ENCODE data around the gene CCL18. TPM values are rescaled to one million over a fixed set of nuclear protein-coding genes. Genes with fewer than 3 reads are reported as not detected.
"Not testable (repeated sequence)": the region's sequence is repeated elsewhere in the genome, so short reads cannot be mapped to it uniquely, and the experiment has no call there.

The CCL18 gene
- total RNA-seq (2021) (not detected in 2 replicates), Bru-seq, nascent RNA (not detected), BruChase-seq, experiment 1, labeled RNA remaining after a 2-hour chase (not detected), BruChase-seq, experiment 2, labeled RNA remaining after a 6-hour chase (not detected)
- long read RNA-seq, result 0 reads

GRCh38 chr17:36063786-36064541, at the start of gene CCL18:
Gene CCL18, plus strand, starts transcription at chr17:36064272. Its CDS starts 71 bp downstream, at chr17:36064343.
- CTCF ChIA-PET, result no interaction called here
- POLR2A ChIA-PET (ENCODE audit: low non-redundant PET), result no interaction called here
- intact Hi-C loops (cut with micrococcal nuclease; ENCODE audit: unreplicated experiment), result no loop called here
- TF ChIP-seq EZH2 (IDR thresholded peaks at IDR 0.05; ENCODE audit: borderline replicate concordance, low read depth, low read length, poor library complexity, severe bottlenecking) (no peak), CTCF (conservative IDR thresholded peaks at IDR 0.05; ENCODE audit: low read depth, low read length) (no peak)
- no peaks in the 10 kb centered on the region for H3K36me3 ChIP-seq (ENCODE audit: insufficient read depth, low read length, poor library complexity, severe bottlenecking)
- H3K4me1 ChIP-seq (ENCODE audit: insufficient read depth, low read length, poor library complexity, severe bottlenecking), result no peaks in the 10 kb centered on the region
- no peaks in the 10 kb centered on the region for H3K9me3 ChIP-seq (ENCODE audit: low read depth, low read length, poor library complexity, severe bottlenecking)
- H3K27ac ChIP-seq (ENCODE audit: low read depth, low read length, poor library complexity, severe bottlenecking), result no peak within 1 kb of the TSS
- no peak for DNase-seq (ENCODE audit: low spot score)
- no peaks in the 10 kb centered on the region for H3K27me3 ChIP-seq (replicated peaks; ENCODE audit: insufficient read depth, low read depth, low read length, poor library complexity)
- H3K4me3 ChIP-seq (ENCODE audit: low read depth, low read length, poor library complexity, severe bottlenecking), result no peak within 1 kb of the TSS
- BruUV-seq (replicated peaks), result no TSS peak

GRCh38 chr17:36014946-36015345, 49.1 kb upstream of the CCL18 start:
- no peak overlapping the region for H3K4me3 ChIP-seq (ENCODE audit: low read depth, low read length, poor library complexity, severe bottlenecking)
- H3K27ac ChIP-seq (ENCODE audit: low read depth, low read length, poor library complexity, severe bottlenecking), result no peak overlapping the region
- H3K36me3 ChIP-seq (ENCODE audit: insufficient read depth, low read length, poor library complexity, severe bottlenecking), result no peaks in the 10 kb centered on the region
- no peaks in the 10 kb centered on the region for H3K4me1 ChIP-seq (ENCODE audit: insufficient read depth, low read length, poor library complexity, severe bottlenecking)
- DNase-seq (ENCODE audit: low spot score), result no peak
- BruUV-seq (replicated peaks), result no TSS peak
- intact Hi-C loops (cut with micrococcal nuclease; ENCODE audit: unreplicated experiment), result no loop called here
- ChIA-PET POLR2A (ENCODE audit: low non-redundant PET) (no interaction called here), CTCF (no interaction called here)
- no peaks in the 10 kb centered on the region for H3K9me3 ChIP-seq (ENCODE audit: low read depth, low read length, poor library complexity, severe bottlenecking)
- no peak for TF ChIP-seq CTCF (conservative IDR thresholded peaks at IDR 0.05; ENCODE audit: low read depth, low read length)
- TF ChIP-seq EZH2 (IDR thresholded peaks at IDR 0.05; ENCODE audit: borderline replicate concordance, low read depth, low read length, poor library complexity, severe bottlenecking), result no peak
- H3K27me3 ChIP-seq (replicated peaks; ENCODE audit: insufficient read depth, low read depth, low read length, poor library complexity), result no peaks in the 10 kb centered on the region

DNA sequence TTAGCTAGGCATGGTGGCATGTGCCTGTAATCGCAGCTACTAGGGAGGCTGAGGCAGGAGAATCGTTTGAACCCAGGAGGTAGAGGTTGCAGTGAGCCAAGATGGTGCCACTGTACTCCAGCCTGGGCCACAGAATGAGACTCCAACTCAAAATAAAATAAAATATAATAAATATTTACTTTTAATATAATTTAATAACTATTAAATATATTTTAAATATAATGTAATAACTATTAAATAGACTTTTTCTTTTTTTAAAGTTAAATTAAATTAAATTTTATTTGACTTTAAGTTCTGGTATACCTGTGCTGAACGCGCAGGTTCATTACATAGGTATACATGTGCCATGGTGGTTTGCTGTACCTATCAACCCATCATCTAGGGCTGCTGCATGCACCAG, 48.2 kb upstream of the CCL18 start:
- CTCF ChIA-PET; H3K4me1 ChIP-seq (ENCODE audit: insufficient read depth, low read length, poor library complexity, severe bottlenecking); POLR2A ChIA-PET (ENCODE audit: low non-redundant PET); intact Hi-C loops (cut with micrococcal nuclease; ENCODE audit: unreplicated experiment); BruUV-seq (replicated peaks); DNase-seq (ENCODE audit: low spot score); H3K4me3 ChIP-seq (ENCODE audit: low read depth, low read length, poor library complexity, severe bottlenecking); H3K36me3 ChIP-seq (ENCODE audit: insufficient read depth, low read length, poor library complexity, severe bottlenecking); H3K27me3 ChIP-seq (replicated peaks; ENCODE audit: insufficient read depth, low read depth, low read length, poor library complexity); H3K9me3 ChIP-seq (ENCODE audit: low read depth, low read length, poor library complexity, severe bottlenecking); H3K27ac ChIP-seq (ENCODE audit: low read depth, low read length, poor library complexity, severe bottlenecking): not testable (repeated sequence)

DNA sequence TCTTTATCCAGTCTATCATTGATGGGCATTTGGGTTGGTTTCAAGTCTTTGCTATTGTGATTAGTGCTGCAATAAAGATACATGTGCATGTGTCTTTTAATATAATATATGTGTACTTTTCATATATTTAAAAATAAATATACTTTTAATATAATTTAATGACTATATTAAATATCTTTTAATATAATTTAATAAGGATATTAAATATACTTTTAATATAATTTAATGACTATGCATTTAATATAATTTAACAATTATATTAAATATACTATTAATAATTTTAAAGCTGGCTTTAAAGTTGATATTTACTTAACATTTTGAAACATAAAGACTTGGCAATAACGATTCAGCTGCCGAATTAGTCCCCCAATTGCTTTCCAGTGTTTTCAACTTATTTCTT, 47.5 kb upstream of the CCL18 start:
- Histone ChIP-seq H3K4me3 (ENCODE audit: low read depth, low read length, poor library complexity, severe bottlenecking) (no peak overlapping the region), H3K9me3 (ENCODE audit: low read depth, low read length, poor library complexity, severe bottlenecking) (no peaks in the 10 kb centered on the region), H3K27me3 (replicated peaks; ENCODE audit: insufficient read depth, low read depth, low read length, poor library complexity) (no peaks in the 10 kb centered on the region), H3K4me1 (ENCODE audit: insufficient read depth, low read length, poor library complexity, severe bottlenecking) (no peaks in the 10 kb centered on the region), H3K36me3 (ENCODE audit: insufficient read depth, low read length, poor library complexity, severe bottlenecking) (no peaks in the 10 kb centered on the region), H3K27ac (ENCODE audit: low read depth, low read length, poor library complexity, severe bottlenecking) (no peak overlapping the region)
- intact Hi-C loops (cut with micrococcal nuclease; ENCODE audit: unreplicated experiment), result no loop called here
- no peak for DNase-seq (ENCODE audit: low spot score)
- BruUV-seq (replicated peaks), result no TSS peak
- CTCF ChIA-PET, result no interaction called here
- no peak for TF ChIP-seq CTCF (conservative IDR thresholded peaks at IDR 0.05; ENCODE audit: low read depth, low read length)
- TF ChIP-seq EZH2 (IDR thresholded peaks at IDR 0.05; ENCODE audit: borderline replicate concordance, low read depth, low read length, poor library complexity, severe bottlenecking), result no peak
- POLR2A ChIA-PET (ENCODE audit: low non-redundant PET), result no interaction called here

Measured in A673 (cell line).